Stimulated activated CD4-positive, alpha-beta T cell treated with anti-CD3 and anti-CD28 coated beads, TNF-alpha, amount 100 ng/mL, for 1 hour (primary cell): ENCODE data around the gene TTLL11.
"Not testable (repeated sequence)": the region's sequence is repeated elsewhere in the genome, so short reads cannot be mapped to it uniquely, and the experiment has no call there.

ENCODE experiments used
- DNase-seq, 3 donors: peaks; one replicate each; pipeline ENCODE4 v3.0.0-alpha.2; 2020; ENCODE audit warnings: low read depth in 3 of 3, low spot score in 1 of 3

Gene TTLL11

DNA sequence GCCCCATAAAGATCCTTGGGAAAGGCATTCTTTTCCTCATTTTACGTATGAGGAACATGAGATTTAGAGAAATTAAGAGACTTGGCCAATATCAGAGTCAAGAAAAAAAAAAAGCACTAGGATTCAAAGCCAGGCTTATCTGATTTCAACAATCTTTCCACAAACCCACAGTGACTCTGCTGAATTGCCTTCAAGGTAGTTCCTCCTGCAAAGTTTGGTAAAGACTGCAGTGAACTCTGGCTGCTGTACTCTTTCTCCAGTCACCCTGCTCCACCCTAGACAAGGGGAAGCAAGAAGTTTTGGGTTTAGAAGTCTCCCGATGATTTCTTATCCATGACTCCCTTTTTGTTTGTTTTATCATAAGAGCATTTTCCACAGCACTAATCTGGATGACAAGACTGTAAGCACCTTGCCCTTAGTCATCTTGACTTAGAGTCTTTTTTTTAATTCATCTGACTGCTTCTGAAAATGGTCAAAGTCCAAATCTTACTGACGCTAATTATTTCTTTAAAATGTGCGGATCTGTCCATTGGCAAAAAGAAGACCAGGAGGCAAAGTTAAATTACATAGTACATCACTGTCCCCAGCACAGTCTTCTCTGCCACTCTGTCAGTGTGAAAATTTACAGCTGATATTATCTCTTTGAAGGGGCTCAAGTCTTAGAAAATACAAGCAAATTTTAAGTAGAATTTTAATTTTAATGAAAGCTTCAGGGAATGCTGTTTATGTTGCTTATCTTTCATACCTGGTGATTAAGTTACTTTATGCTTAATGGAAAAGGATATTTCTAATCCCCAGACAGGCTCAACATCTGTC is 180.1 kb downstream of the TTLL11 start:
- DNase-seq, result no peak

DNA sequence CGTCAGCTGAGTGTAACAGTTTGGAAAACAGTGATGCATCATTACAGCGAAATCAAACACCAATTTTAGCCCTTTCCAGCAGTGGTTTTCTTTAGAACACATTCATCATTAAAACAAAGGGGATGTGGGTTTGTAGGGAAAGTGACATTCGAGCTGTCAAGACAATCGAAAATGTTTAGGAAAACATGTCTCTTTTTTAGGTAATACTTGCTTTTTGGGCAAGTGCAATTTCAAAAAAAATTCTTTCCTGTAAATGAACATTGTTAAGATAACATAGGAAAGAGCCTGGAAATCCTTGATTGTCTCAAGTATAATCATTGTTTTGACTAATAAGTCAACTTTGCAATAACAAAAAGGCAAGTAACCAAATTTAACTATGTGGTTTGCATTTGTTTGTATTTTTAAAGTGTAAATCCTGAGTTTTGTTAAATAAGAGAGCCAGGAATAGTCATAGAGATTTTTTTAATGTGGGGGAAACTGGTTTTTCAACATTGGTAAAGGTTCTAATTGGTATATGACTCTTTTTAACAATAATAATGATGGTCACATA is 182.5 kb downstream of the TTLL11 start:
- DNase-seq, result no peak

DNA sequence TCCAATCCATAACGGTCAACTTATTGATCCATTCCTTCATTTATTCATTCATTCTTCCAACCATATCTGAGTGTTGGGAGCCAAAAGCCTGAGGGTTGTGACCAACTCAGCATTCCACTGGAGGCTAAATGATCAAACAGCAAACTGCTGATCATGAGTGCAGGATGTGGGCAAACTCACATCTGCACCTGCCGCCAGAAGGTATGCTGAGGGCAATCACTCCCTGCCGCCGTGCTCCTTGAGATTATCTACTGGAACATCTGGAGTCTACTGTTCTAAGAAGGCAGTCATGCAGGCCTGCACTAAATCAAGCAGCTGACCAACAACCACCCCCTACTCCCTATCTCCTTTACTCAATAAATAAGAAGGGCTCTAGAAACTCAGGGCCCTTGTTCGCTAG is 184.0 kb downstream of the TTLL11 start:
- DNase-seq, result no peak

DNA sequence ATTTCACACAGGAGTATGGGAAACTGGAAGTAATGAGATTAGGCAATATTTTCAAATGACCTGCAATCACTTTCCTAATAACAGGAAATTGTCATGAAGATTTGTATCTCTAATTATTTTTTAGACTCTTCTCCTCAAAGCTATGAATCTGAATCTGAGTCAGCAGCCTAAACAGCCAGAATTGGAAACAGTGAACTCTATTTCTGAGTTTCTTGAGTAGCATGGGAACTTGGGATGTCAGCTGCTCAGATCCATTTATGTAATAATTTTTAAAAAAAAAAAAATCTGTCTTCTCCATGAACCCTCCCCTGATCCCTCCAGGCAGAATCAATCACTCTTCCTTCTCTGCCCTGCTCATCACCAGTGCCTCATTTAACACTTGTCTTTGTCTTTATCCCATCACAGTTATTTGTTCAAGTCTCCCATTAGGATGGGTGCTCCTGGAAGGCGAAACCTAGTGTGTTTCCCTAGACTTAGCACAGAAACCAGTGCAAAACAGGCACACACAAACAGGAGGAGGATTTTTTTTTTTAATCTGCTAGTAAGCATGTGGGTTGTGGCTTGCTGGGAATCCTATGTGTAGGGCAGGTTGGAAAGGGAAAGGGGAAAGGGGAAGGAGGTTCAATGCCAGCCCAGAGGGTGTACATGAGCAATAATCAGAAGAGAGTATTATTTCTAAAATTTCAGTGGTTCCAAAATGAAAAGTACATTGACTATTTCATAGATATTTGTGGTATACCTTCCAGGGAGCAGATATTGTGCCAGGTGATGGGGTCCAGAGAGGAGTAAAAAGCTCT is 186.8 kb downstream of the TTLL11 start:
- DNase-seq, result no peak

DNA sequence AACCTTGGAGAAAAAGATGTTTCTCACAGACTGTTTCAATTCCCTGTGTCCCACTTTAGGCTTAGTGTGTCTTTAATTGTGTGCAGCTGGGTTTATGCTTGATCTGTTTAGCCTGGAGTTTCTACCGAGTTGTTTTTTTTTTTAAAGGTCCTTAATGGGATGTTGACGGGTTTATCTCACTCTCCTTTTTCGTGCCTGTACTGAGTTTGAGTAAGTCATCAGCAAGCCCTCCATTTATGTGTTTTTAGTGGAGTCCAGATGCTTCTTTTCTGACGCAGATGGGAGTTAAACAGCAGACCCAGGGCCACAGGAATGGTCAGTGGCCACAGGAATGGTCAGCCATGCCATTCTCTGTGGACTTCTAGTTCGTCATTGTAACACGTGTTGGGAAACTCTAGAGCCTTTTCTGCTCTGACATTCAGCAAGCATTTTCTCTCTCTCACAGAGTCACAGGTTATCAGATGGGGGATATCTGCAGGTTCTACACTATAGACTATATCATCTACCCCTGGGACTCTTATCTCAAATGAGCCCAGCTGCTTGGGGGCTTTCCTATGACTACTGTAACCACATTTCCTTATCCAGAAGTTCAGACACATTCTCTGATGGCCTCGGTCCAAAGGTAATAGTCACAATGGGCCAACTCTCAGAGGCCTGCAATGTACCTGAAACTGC is 190.5 kb downstream of the TTLL11 start:
- DNase-seq, result no peak

DNA sequence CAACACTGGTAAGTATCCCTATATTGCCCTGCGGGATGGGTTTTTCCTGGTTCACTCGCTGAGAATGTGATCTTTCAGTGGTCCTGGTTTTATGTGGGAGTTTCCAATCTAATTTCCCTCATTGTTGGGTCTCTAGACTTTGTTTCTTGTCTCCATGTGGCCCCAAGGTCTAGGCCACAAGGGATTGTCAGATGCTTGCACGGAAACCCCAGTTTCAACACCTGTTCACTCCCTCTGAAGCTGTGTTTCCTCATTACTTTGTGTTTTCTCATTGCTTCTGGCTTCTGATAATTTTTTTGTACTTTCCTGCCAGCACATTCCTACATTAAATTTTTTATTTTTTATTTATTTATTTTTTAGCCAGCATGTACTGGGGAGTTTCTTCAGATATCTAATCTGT is 191.5 kb downstream of the TTLL11 start:
- DNase-seq, result no peak

DNA sequence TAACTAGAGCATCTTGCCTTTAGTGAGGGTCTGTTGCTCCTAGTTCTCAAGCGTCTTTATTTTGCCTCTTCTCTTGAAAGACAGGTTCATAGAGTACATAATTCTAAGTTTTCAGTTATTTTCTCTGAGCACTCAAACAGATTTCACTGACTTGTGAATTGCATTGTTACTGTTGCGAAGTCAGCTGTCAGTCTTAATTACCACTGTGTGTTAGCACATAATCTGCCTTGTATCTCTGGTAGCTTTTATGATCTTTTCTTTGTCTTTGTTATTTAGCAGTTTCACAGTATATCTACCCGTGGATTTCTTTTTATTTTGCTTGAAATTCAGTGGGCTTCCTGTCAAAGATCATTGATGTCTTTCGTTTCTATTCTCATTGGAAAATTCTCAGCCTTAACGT is 192.9 kb downstream of the TTLL11 start:
- no peak for DNase-seq

DNA sequence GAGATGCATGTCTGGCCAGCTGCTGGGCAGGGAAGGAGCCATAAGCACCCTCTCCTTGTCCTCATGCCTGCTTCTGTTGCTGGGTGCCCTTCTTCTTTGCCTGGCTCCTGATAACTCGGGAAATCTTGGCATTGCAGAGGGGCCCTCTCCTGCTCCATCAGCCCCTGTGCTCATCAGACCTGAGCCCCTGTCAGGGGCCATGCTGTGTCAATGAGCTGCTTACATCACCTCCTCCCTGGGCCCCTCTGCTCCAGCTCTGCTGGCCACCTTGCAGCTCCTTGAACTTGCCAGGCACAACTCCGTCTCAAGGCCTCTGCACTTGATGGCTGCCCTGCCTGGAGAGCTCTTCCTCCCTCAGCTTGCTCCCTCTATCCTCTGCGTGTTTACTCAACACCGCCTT is 194.3 kb downstream of the TTLL11 start:
- no peak for DNase-seq

DNA sequence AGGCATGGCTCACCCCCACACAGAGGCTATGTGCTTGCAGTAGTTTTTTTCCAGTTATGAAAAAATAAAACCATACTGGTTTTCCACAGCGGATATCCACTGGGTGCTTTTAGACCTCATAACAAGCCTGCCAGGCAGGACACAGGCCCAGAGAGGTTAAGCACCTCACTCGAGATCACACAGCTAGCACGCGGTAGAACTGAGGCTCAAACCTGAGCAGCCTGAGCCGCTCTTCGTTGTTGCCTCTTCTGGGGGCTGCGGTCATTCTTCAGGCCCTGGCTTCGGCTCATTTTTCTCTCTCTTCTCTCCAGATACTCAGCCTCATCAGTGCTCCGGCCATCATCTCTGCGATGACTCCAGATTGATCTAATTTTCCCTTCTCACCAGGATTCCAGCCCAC is 196.0 kb downstream of the TTLL11 start:
- no peak for DNase-seq

DNA sequence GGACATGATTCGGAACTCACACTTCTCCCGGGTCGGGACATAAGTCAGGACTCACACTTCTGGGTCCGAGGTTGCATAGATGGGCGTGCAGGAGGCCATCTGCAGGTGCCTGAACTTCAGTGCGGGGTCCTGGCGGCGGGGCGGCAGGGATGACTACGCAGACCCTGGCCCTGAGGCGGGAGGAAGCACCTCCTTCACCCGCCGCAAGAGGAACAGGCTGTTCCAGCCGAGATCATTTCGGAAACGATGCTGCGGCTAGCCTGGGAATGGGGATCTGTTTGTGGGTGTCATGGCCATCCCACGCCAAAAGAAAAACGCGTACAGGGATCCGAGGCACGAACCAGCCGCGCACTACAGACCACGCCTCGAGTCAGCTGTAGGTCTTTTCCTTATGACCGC is 196.6 kb downstream of the TTLL11 start:
- no peak for DNase-seq

DNA sequence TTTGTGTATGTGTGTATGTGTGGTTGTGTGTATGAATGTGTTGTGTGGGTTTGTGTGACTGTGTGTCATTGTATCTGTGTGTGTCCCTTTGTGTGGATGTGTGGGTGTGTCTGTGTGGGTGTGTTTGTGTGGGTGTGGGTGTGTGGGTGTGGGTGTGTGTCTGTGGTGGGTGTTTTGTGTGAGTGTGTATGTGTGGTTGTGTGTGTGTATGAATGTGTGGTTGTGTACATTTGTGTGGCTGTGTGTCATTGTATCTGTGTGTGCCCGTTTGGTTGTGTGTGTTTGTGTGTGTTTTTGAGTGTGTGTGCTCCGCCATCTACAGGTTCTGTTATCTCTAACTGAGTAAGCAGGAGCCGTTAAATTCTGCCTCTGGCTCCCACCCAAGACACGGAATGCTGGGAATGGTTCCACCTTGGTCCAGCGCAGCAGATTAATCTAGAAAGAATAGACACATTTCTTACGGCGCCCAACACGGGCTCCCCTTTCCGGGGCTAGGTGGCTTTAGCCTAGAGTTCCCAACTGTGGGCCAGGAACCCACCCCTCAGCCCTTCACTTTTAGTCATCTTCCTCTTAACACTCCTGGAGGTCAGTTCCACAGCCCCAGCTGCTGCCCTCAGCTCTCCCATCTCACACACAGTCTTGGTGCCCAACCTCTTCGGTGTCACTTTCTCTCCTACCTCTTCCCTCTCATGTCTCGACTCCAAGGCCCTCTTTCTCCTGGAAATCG is 197.1 kb downstream of the TTLL11 start:
- no peak for DNase-seq

DNA sequence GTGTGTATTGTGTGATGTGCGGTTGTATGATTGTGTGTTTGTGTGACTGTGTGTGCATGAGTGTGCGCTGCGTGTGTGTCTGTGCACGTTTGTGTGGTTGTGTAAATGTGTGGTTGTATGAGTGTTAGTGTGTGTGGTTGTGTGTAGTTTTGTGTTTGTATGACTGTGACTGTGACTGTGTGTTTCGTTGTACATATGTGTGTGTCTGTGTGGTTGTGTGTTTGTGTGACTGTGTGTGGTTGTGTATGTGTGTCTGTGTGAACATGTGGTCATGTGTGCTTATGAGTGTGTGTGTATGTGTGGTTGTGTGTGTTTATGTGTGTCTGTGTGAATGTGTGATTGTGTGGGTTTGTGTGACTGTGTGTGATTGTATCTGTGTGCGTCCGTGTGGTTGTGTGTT is 197.8 kb downstream of the TTLL11 start:
- DNase-seq, result no peak

DNA sequence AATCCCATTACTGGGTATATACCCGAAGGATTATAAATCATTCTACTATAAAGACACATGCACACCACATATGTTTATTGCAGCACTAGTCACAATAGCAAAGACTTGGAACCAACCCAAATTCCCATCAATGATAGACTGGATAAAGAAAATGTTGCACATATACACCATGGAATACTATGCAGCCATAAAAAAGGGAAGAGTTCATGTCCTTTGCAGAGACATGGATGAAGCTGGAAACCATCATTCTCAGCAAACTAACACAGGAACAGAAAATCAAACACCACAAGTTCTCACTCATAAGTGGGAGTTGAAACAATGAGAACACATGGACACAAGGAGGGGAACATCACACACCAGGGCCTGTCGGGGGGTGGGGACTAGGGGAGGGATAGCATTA is 198.7 kb downstream of the TTLL11 start:
- DNase-seq, result not testable (repeated sequence)

DNA sequence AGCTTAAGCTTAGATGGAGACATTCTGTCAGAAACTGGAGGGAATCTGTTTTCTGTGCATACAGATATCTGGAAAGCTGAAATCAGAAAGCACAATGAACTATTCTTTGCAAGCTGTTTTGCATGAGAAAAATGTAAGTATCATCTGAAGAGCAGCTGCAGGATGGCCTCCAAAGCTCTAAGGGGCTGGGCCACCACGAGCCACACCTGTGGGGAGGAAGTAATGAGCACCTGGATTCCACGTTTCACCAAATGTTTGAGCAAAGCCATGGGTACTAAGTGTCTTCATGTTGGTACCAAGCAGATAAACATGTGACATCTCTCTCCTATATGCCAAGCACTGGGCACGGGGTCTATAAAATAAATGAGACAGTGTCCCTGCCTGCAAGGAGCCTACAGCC is 199.3 kb downstream of the TTLL11 start:
- DNase-seq, result no peak

DNA sequence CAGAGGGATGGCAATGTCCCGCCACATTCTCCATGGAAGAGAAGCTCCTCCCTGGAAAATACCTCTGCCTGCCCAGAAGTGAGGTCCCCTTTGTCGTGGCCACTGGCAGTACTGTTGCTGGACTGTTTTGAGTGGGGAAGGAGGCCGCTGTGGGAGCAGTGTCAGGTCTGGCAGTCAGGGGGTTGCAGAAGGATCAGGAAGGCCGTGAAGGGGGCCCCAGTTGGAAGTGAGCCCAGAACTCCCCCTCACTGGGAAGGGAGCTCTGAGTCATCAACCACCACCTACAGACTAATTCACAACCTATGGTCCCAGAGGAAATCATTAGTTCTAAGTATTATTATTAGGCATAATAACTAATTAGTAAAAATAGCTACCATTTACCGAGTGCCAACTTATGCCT is 200.4 kb downstream of the TTLL11 start:
- DNase-seq, result no peak

DNA sequence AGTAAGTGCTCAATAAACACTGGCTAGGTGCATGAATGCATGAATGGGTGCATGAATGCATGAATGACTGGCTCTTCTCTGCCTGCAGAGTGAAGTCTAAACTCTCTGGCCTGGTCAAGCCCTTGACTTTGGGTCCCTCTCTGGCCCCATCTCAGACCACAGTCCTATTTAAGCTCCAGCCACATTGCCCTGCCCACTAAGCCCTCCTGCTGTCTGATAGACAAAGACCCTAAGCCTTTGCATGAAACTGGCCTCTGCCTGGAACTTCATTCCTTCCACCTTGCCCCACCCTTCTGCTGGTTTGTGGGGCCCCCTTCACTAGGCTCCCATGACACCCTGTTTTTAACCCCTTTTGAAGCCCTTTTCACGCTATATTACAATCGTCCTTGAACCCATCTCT is 202.4 kb downstream of the TTLL11 start:
- no peak for DNase-seq

DNA sequence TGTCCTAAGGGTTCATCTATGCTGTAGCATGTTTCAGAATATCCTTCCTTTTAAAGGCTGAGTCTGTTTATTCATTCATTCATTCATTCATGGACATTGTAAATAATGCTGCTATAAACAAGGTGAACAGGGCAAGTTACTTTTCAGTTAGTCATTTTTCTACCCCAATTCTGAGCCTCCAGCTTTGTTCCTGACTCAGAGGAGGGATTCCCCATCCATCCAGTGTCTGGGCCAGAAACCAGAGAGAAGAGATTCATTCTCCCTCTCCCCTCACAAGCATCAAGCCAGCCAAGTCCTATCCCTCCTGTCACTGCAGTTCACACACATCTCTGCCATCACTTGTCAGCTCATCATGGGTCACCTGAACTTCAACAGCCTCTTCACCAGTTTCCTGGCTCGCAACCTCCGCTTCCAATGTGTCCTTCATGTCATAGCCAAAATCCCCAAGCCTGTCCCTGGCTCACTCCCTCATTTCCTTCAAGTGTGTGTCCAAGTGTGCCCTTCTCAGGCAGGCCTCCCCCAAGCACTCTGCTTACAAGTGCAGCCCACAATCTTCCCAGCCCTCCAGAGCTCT is 203.0 kb downstream of the TTLL11 start:
- no peak for DNase-seq

DNA sequence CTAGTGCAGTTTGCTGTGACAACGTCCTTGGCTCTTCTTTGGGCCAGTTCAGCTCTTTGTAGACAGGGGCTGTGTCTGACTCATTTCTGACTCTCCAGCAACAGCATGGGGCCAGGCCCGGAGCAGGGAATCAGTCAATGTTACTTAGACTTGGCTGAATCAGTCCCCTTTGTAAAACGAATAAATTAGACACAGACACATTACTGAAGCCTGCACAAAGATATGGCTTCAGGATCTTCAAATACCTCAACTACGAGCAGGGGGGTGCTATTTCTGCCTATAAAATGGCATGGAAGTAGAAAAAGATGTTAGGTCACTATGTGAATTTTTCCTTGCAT is 204.7 kb downstream of the TTLL11 start:
- DNase-seq, result no peak

DNA sequence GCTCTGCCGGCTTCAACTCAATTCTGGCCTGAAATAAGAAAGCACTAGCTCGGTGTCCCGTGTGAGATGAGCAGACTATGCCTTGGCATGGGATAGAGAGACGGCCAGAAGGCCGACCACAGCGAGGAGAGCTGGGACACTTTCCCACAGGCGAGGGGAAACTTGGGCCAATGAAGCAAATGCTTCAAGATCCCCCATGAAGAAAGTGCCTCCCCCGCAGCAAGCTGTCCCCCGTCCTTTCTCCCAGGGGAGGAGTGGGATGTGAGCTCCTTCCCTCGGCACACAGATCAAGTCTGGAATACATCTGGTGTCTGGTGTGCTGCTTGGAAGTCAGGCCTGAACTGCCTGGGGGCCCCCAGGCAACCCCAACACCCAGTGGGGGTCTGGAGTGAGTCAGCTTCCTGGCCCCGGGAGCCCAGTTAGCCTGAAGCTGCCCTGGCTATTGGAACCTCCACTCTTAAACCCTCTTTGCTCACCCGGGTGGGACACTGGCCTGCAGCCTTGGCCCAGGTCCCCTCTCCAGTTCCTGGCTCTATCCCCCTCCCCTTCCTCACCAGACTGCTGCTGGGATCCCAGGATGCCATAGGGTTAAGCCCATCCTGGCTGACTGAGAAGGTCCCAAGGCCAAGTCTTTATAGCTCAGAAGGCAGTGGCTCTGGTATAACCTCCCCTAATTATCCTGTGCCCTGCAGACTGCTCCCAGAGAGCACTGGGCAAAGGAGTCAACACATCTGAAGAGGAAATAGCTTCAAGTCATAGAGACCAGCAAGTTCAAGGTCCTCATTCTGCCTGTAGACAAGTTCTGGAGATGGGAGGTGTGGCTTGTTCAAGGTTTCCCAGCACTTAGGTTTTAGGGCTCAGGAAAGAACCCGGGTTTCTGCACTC is 205.3 kb downstream of the TTLL11 start:
- no peak for DNase-seq
